Measurements from ENCODE around the gene RPS19.

The RPS19 gene

GRCh38 chr19:41921577-41922576 lies 61.8 kb downstream of the RPS19 start:
- ChIA-PET CTCF (no interaction called here), POLR2A (ENCODE audit: low non-redundant PET) (no interaction called here)
- DNase-seq (ENCODE audit: low spot score), result no peak
- TF ChIP-seq CTCF (conservative IDR thresholded peaks at IDR 0.05; ENCODE audit: low read depth), result no peak
- no peak overlapping the region for H3K27ac ChIP-seq
